A673 (cell line): ENCODE results near the gene ATCAY. TPM values are rescaled to one million over a fixed set of nuclear protein-coding genes. Genes with fewer than 3 reads are reported as not detected.

ENCODE experiments used
- BruUV-seq: library from RNA; stranded (reverse); fragments of 400-500 nt; replicated peaks from 2 replicates; lab custom pipeline; 2021; lab: Mats Ljungman, UMichigan
- CTCF ChIA-PET: fragments of 300-600 bp; sonication (Branson Sonifier 250); formaldehyde crosslinking; loops from one replicate; lab custom pipeline; 2022; ENCODE audit warnings: antibody characterized with exemption; lab: Charles Lee
- POLR2A ChIA-PET: fragments of 300-600 bp; sonication (Branson Sonifier 250); formaldehyde crosslinking; loops from one replicate; lab custom pipeline; 2022; ENCODE audit warnings: antibody characterized with exemption; ENCODE audit not compliant: low non-redundant PET; lab: Charles Lee
- DNase-seq: peaks from one replicate; pipeline ENCODE4 v3.0.0-alpha.2; 2015; ENCODE audit warnings: low spot score
- H3K27ac ChIP-seq: fragments of 200-600 bp; sonication (generic); 2 replicates; pipeline ENCODE4 v1.5.1; 2016; ENCODE audit warnings: mixed run types, low read depth, mild to moderate bottlenecking, mixed read lengths, antibody characterized with exemption, low read length; ENCODE audit not compliant: poor library complexity, severe bottlenecking
- H3K27me3 ChIP-seq: fragments of 200-600 bp; sonication (generic); replicated peaks from 2 replicates; pipeline ENCODE4 v1.6.1; 2017; ENCODE audit warnings: mixed run types, low read depth, mild to moderate bottlenecking, mixed read lengths, antibody characterized with exemption, low read length; ENCODE audit not compliant: insufficient read depth, poor library complexity
- H3K36me3 ChIP-seq: fragments of 200-600 bp; sonication (generic); 2 replicates; pipeline ENCODE4 v1.6.1; 2016; ENCODE audit warnings: mixed run types, mild to moderate bottlenecking, mixed read lengths, antibody characterized with exemption, low read length; ENCODE audit not compliant: insufficient read depth, poor library complexity, severe bottlenecking
- H3K4me1 ChIP-seq: fragments of 200-600 bp; sonication (generic); 2 replicates; pipeline ENCODE4 v1.6.1; 2017; ENCODE audit warnings: mixed run types, mild to moderate bottlenecking, mixed read lengths, antibody characterized with exemption, low read length; ENCODE audit not compliant: insufficient read depth, poor library complexity, severe bottlenecking
- H3K4me3 ChIP-seq: fragments of 200-600 bp; sonication (generic); 2 replicates; pipeline ENCODE4 v1.5.1; 2016; ENCODE audit warnings: low read depth, mixed run types, mild to moderate bottlenecking, mixed read lengths, low read length; ENCODE audit not compliant: poor library complexity, severe bottlenecking
- H3K9me3 ChIP-seq: fragments of 200-600 bp; sonication (generic); 2 replicates; pipeline ENCODE4 v1.6.1; 2016; ENCODE audit warnings: mixed run types, low read depth, mild to moderate bottlenecking, mixed read lengths, antibody characterized with exemption, low read length; ENCODE audit not compliant: poor library complexity, severe bottlenecking
- CTCF ChIP-seq: fragments of 300-800, 200-600 bp; sonication (generic); conservative IDR thresholded peaks from 2 replicates; pipeline ENCODE4 v1.5.1; 2017; ENCODE audit warnings: low read depth, mild to moderate bottlenecking, antibody characterized with exemption, low read length, moderate library complexity, mixed read lengths
- EZH2 ChIP-seq: fragments of 200-600 bp; sonication (generic); IDR thresholded peaks from 2 replicates; pipeline ENCODE4 v1.6.1; 2017; ENCODE audit warnings: borderline replicate concordance, low read depth, mild to moderate bottlenecking, mixed read lengths, antibody characterized with exemption, low read length; ENCODE audit not compliant: poor library complexity, severe bottlenecking
- intact Hi-C: fragments of 100-400 bp; cut with micrococcal nuclease; formaldehyde crosslinking; loops from one replicate; pipeline ENCODE4 v1.10.0; 2022; ENCODE audit not compliant: unreplicated experiment
- total RNA-seq: library from RNA; stranded (reverse); gene quantifications from 2 replicates; pipeline ENCODE4 v1.2.3, GENCODE V29; 2021

ATCAY gene
- total RNA-seq, 1 experiment from 2014 or later = 0.95 TPM

GRCh38 chr19:3919793-3920192, 39.3 kb downstream of the ATCAY start:
- no peak for TF ChIP-seq CTCF
- no peak for TF ChIP-seq EZH2
- no peak overlapping the region for H3K27ac ChIP-seq
- CTCF ChIA-PET = no interaction called here
- peaks cover 4% of the 10 kb centered on the region for H3K9me3 ChIP-seq
- no peak for DNase-seq
- POLR2A ChIA-PET = no interaction called here
- no peaks in the 10 kb centered on the region for H3K4me1 ChIP-seq
- H3K4me3 ChIP-seq = no peak overlapping the region
- intact Hi-C loops = no loop called here
- no TSS peak for BruUV-seq
- no peaks in the 10 kb centered on the region for H3K36me3 ChIP-seq
- no peaks in the 10 kb centered on the region for H3K27me3 ChIP-seq

- TF ChIP-seq CTCF (no peak), EZH2 (no peak)
- H3K36me3 ChIP-seq = no peaks in the 10 kb centered on the region
- H3K27ac ChIP-seq = no peak overlapping the region
- no peak overlapping the region for H3K4me3 ChIP-seq
- DNase-seq = no peak
- peaks cover 4% of the 10 kb centered on the region for H3K9me3 ChIP-seq
- CTCF ChIA-PET = no interaction called here
- no peaks in the 10 kb centered on the region for H3K27me3 ChIP-seq
- no peaks in the 10 kb centered on the region for H3K4me1 ChIP-seq
- POLR2A ChIA-PET = no interaction called here
- intact Hi-C loops = no loop called here
- no TSS peak for BruUV-seq
These were observed 42.7 kb downstream of the ATCAY start for GRCh38 chr19:3923096-3923758.

GRCh38 chr19:3923912-3924311, 43.4 kb downstream of the ATCAY start:
- Histone ChIP-seq H3K36me3 (no peaks in the 10 kb centered on the region), H3K27ac (no peak overlapping the region), H3K4me1 (no peaks in the 10 kb centered on the region), H3K27me3 (no peaks in the 10 kb centered on the region), H3K4me3 (no peak overlapping the region), H3K9me3 (peaks cover 4% of the 10 kb centered on the region)
- intact Hi-C loops = no loop called here
- no peak for TF ChIP-seq CTCF
- no peak for TF ChIP-seq EZH2
- DNase-seq = no peak
- ChIA-PET POLR2A (no interaction called here), CTCF (no interaction called here)
- no TSS peak for BruUV-seq
